GF-D8 (cell line): Measurements from ENCODE around the gene KLF11.
A peak's percentile ranks its signal among the peaks of the same experiment; 100 is the strongest.
"Not testable (repeated sequence)": the region's sequence is repeated elsewhere in the genome, so short reads cannot be mapped to it uniquely, and the experiment has no call there.

ENCODE experiments used
- DNase-seq: peaks from one replicate; lab custom pipeline; 2025; lab: John Stamatoyannopoulos, UW

The KLF11 gene

GRCh38 chr2:10009811-10010781 is 33.3 kb upstream of the KLF11 start:
- no peak for DNase-seq

GRCh38 chr2:10010861-10011605 is 32.3 kb upstream of the KLF11 start:
- DNase-seq = not testable (repeated sequence)

- not testable (repeated sequence) for DNase-seq
These were observed 31.6 kb upstream of the KLF11 start for GRCh38 chr2:10011606-10012325.

GRCh38 chr2:10012366-10012962 is 30.9 kb upstream of the KLF11 start:
- not testable (repeated sequence) for DNase-seq

GRCh38 chr2:10012963-10013461 is 30.3 kb upstream of the KLF11 start:
- no peak for DNase-seq

GRCh38 chr2:10013651-10014417 is 29.5 kb upstream of the KLF11 start:
- DNase-seq = not testable (repeated sequence)

GRCh38 chr2:10014418-10015190 is 28.7 kb upstream of the KLF11 start:
- no peak for DNase-seq

GRCh38 chr2:10015376-10015989 is 27.9 kb upstream of the KLF11 start:
- DNase-seq = not testable (repeated sequence)

- DNase-seq = no peak
These were observed 27.1 kb upstream of the KLF11 start for GRCh38 chr2:10016001-10016801.

- no peak for DNase-seq
These were observed 26.5 kb upstream of the KLF11 start for GRCh38 chr2:10016802-10017258.

- DNase-seq = no peak
These were observed 25.9 kb upstream of the KLF11 start for GRCh38 chr2:10017313-10017941.

- no peak for DNase-seq
These were observed 24.2 kb upstream of the KLF11 start for GRCh38 chr2:10019174-10019573.

GRCh38 chr2:10019602-10020400 is 23.5 kb upstream of the KLF11 start:
- DNase-seq = peak; percentile 41

- DNase-seq = no peak
These were observed 21.3 kb upstream of the KLF11 start for GRCh38 chr2:10022041-10022421.

- no peak for DNase-seq
These were observed 20.9 kb upstream of the KLF11 start for GRCh38 chr2:10022445-10022844.

- no peak for DNase-seq
These were observed 20.2 kb upstream of the KLF11 start for GRCh38 chr2:10022966-10023662.
